Loucy (cell line): ENCODE results near the gene DCP2.

ENCODE experiments used
- EZH2phosphoT487 ChIP-seq: fragments of 200-600 bp; IDR thresholded peaks from 2 replicates; pipeline ENCODE4 v1.6.1; 2018; ENCODE audit warnings: antibody characterized with exemption, mild to moderate bottlenecking, moderate library complexity, borderline replicate concordance
- TF ChIP-seq, protein P1 (sequence below): fragments of 200-600 bp; sonication (generic); conservative IDR thresholded peaks from 2 replicates; pipeline ENCODE4 v1.5.1; 2014; ENCODE audit warnings: mild to moderate bottlenecking, antibody characterized with exemption, low read length

DNA sequence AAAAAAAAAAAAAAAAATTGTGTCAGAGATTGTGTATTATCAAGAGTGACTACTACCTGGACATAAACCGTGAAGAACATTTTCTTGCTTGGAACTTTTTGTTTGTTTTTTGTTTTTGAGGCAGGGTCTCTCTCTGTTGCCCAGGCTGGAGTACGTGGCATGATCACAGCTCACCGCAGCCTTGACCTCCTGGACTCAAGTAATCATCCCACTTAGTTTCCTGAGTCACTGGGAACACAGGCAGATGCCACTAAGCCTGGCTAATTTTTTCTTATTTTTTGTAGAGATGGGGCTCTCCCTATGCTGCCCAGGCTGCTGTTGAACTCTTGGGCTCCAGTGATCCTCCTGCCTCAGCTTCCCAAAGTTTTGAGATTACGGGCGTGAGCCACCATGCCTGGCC lies 25.8 kb downstream of the DCP2 start:
- TF ChIP-seq, protein P1, sequence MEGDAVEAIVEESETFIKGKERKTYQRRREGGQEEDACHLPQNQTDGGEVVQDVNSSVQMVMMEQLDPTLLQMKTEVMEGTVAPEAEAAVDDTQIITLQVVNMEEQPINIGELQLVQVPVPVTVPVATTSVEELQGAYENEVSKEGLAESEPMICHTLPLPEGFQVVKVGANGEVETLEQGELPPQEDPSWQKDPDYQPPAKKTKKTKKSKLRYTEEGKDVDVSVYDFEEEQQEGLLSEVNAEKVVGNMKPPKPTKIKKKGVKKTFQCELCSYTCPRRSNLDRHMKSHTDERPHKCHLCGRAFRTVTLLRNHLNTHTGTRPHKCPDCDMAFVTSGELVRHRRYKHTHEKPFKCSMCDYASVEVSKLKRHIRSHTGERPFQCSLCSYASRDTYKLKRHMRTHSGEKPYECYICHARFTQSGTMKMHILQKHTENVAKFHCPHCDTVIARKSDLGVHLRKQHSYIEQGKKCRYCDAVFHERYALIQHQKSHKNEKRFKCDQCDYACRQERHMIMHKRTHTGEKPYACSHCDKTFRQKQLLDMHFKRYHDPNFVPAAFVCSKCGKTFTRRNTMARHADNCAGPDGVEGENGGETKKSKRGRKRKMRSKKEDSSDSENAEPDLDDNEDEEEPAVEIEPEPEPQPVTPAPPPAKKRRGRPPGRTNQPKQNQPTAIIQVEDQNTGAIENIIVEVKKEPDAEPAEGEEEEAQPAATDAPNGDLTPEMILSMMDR: no peak
- no peak for TF ChIP-seq EZH2phosphoT487
